ENCODE measurements around the gene ARSD. TPM values are rescaled to one million over a fixed set of nuclear protein-coding genes. Genes with fewer than 3 reads are reported as not detected.
"Not testable (repeated sequence)": the region's sequence is repeated elsewhere in the genome, so short reads cannot be mapped to it uniquely, and the experiment has no call there.

The ARSD gene
- total RNA-seq, 1 experiment from 2014 or later: 11.2 TPM

DNA sequence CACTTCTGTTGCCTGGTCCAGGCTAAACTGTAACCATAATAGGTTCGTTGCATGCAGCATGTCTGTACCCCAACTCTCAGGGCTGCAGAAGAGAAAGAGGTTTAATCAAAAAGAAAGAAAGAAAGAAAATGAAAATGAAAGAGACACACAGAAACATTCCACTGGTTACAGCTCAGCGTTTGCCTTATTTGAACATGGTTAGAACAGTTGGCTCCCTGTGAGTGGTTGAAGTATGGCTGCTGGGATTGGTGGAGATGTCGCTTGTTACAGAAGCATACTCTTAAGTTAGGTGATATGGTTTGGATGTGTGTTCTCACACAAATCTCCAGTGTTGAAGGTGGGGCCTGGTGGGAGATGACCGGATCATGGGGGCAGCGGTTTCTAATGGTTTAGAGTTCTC is 36.3 kb downstream of the ARSD start:
- DNase-seq (ENCODE audit: low read depth): no peak

DNA sequence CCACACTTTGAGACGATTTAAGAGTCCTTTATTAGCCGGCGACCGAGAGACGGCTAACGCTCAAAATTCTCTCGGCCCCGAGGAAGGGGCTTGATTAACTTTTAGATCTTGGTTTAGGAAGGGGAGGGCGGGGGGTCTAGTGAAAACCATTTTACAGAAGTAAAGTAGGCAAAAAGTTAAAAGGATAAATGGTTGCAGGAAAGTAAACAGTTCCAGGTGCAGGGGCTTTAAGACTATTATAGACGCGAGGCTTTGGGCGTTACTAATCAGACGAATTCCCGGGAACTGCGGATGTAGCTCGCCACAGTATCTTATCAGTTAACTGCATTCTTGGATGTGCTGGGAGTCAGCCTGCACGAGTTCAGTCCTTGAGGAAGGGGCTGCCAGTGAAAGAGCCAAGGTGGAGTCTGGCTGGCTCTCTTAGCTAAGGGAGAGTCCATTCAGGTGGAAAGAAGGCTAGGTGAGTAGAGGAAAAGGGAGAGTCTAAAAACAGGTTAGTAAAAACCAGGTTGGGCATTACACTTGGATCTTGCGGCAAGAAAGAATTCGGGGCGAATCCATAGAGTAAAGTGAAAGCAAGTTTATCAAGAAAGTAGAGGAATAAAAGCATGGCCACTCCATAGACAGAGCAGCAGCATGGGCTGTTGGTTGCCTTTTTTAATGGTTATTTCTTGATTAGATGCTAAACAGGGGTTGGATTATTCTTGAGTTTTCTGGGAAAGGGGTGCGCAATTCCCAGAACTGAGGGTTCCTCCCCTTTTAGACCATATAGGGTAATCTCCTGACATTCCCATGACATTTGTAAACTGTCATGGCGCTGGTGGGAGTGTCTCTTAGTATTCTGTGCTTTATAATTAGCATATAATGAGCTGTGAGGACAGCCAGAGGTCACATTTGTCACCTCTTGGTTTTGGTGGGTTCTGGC is 38.3 kb downstream of the ARSD start:
- not testable (repeated sequence) for DNase-seq (ENCODE audit: low read depth)

DNA sequence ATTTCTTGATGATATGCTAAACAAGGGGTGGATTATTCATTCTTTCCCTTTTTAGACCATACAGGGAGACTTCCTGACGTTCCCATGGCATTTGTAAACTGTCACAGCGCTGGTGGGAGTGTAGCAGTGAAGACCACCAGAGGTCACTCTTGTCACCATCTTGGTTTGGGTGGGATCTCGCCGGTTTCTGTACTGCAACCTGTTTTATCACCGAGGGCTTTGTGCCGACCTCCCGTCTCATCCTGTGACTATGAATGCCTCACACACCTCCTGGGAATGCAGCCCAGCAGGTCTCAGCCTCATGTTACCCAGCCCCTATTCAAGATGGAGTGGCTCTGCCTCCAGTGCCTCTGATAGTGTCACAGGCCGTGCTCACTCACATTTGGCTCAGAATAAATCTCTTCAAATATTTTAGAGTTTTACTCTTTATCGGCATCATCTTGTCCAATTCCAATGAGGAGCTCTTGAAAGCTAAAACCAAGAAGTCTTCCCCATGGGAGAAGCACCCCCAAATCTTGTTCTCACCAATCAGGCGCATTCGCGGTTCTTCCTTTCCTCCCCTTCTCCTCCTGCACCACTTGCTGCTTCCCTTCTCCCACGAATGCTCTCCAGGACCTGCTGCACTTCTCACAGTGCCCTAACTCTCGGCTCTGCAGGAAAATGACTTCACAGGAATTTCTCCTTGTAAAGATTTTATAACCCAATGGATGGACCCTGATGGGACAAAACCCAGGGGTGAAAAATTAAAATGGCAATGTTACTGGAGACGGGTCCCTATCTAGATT is 39.2 kb downstream of the ARSD start:
- DNase-seq (ENCODE audit: low read depth): peak; percentile 13

DNA sequence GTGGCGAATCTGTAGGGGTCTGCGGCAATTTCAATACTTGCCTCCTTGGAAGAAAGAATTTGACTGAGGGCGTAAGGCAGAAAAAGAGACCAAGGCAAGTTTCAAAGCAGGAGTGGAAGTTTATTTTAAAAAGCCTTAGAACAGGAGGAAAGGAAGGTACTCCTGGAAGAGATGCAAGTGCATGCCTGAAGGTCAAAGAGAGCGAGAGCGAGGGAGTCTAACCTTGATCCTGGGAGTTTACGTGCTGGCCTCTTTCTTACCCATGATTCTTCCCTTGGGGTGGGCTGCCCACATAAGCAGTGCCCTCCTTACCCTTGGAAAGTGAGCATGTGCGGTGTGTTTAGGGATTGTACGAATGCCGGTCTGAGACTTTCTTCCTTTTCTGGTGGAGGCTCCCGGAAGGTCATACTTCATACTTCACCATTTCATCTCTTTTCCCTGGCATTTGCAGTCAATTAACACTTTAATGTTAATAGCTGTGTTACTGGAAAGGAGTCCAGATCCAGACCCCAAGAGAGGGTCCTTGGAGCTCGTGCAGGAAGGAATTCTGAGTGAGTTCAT is 40.0 kb downstream of the ARSD start:
- no peak for DNase-seq (ENCODE audit: low read depth)

DNA sequence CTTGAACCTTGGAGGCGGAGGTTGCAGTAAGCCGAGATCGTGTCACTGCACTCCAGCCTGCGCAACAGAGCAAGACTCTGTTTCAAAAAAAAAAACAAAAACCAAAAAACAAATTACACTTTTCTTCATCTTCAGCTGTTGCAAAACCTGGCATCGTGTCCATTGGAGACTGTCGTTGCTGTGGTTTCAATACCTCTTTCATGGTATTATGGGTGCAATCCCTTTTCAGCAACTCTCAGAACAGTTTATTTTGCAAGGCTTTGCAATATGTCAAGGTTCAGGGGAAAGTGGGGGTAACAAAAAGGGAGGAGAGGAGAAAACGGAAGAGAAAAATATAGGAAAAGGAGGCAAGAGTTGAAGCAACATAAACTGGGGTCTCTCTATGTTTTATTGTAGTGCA is 40.8 kb downstream of the ARSD start:
- DNase-seq (ENCODE audit: low read depth): no peak

DNA sequence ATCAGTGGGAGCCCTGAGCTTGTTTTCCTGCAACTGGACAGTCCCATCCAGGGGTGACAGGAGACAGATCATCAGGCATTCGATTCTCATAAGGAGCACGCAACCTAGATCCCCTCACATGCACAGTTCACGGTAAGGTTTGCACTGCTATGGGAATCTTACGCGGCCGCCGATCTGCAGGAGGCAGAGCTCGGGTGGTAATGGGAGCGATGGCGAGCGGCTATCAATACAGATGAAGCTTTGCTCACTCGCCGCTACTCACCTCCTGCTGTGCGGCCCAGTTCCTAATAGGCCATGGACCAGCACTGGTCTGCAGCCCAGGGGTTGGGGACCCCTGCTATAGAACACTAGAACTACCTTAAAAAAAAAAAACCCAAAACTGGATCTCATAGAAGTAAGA is 45.4 kb downstream of the ARSD start:
- no peak for DNase-seq (ENCODE audit: low read depth)

DNA sequence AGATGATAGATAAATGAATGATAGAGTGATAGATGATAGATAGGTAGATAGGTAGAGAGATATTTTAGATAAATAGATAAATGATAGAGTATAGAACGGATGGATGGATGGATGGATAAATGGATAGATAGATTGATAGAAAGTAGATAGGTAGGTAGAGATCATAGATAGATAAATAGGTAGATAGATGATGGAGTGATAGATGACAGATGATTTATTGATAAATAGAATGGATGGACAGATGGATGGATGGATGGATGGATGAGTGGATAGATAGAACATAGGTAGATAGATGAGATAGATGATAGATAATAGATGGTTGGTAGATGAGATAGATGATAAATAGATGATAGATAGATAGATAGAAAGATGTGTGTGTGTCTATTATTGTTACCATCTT is 49.5 kb downstream of the ARSD start:
- DNase-seq (ENCODE audit: low read depth): no peak

DNA sequence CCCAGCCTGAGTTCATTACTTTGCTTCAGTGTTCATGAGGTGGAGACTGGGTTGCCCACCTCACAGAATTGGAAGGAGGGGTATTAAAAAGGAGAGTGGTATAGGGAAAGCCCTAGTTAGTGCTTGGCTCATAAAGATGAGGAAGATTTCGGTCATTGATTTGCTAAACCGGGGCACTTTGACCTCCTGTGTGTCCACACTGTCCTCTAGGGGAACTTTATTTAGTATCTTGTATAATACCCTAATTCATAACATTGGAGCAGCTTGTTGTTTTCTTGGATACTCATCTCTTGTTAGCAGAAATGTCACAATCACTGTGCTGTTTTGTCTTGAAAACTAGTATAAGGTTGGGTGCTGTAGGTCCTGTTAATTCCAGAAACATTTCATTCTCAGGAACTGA is 50.6 kb downstream of the ARSD start:
- no peak for DNase-seq (ENCODE audit: low read depth)

DNA sequence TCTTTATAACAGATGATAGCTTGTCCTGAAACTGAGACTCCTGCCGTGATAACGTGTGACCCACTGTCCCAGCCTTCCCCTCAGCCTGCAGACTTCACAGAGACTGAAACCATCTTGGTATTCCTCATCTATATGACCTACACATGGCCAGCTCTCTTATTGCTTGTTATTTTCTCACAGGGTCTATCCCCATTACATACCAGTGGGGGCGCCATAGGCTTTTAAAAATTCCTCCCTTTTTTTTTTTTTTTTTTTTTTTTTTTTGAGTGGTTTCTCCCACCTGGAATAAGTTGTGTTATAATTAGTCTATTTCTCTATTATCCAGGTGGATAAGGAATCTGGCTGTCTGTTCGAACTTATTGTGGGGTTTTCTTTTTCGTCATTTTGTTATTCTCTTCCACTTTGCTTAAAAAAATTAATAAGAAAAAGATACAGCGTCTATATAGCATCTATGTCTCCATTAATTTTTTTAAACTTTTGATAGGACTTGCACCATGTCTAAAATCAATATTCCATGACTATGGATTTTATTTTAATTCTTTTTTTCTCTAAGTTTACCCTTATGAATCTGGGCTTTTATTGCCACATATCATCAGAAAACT is 53.2 kb downstream of the ARSD start:
- DNase-seq (ENCODE audit: low read depth): peak; percentile 14

DNA sequence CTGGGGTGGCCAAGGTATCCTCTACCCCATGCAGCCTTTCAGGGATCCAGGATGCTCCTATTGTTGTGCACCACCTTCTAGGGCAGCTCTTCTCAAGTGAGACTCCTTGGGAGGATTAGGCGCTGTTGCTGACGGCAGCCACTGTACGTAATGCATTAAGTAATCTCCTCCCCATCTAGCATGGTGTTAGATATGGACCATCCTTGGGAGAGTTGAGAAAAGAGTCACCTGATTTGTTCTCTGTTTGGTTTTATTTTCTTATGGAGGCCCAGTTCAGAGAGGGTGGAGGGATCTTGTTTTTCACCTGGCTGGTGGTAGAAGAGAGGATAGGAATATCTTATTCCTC is 54.0 kb downstream of the ARSD start:
- DNase-seq (ENCODE audit: low read depth): no peak

DNA sequence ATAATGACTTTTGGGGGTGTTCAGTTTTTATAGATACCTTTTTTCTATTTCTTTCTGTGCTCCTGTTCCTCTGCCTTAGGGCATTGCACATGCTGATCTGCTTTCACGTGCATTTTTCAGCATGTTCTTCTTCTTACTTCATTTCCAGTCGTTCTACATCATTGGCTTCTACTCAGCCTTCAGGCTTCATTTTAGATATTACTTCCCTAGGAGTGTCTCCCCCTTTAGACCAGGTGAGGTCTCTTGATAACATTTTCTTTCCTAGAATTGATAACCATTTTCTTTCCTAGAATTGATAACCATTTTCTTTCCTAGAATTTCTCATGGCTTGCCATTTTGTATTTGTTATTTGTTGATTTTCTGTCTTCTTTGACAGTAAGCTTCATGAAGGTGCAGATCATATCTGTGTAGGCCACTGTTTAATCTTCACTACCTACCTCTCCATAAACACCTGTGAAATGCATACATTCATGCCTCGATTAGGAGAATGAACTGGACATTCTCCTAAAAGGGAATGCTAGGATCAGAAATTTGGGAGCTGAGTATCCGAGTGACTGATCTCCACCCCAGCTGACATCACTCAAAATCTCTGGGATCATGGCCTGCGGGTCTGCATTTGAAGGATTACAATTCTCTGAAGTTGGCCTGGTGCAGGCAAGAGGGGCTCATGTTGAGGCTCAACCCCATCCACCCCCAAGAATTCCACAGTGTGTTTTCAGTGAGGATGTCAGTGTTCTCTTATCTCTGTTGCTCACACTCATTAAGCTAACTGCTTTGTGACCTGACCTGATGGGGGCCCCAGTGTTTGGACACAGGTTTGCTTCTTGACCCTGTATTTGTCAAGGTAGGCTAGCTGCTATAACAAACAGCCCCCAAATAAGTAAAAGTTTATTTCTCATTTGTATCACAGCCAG is 54.7 kb downstream of the ARSD start:
- DNase-seq (ENCODE audit: low read depth): no peak

DNA sequence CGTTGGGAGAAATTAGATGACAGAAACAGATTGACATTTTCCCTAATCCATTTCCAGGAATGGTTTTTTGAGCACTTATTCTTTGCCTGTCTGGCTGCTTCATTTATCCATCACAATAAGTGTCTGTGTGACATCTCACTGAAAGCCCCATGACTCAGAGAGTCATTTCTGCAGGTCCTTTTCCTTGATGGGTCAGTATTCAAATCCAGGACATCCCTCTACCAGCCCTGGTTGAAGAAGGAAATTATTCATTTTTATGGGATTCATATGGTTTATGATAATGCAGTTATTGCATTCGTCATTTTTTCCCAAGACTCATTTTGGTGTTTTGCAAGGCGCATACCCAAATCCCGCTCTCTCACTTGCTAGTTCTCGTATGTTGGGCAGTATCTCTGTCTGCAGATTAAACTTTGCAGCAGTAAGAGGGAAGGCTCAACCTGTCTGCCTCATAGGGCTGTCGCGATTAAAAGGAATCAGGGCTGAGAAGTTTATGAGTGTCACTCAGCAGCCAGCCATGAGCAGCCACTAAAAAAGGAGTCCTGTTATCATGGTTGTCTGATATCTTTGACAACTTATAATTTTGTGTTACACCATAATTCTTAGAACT is 56.4 kb downstream of the ARSD start:
- no peak for DNase-seq (ENCODE audit: low read depth)

DNA sequence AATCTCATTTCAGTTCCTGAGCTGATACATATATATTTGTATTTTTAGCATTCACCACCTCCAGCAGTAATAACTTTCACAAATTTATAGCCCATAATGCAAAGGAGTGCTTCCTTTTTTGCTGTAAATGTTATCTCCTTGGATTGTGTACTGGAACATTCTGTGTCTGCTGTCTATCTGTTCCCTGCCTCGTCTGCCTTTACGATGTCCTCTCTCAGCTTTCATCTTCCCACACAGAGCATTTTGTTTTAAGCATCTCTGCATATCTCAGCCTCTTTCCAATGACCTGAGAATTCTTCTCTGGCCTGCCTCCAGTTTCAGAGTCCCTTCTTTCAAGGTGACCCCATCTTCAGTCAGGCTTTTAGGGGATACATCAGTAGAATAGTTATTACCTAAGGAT is 57.3 kb downstream of the ARSD start:
- no peak for DNase-seq (ENCODE audit: low read depth)

DNA sequence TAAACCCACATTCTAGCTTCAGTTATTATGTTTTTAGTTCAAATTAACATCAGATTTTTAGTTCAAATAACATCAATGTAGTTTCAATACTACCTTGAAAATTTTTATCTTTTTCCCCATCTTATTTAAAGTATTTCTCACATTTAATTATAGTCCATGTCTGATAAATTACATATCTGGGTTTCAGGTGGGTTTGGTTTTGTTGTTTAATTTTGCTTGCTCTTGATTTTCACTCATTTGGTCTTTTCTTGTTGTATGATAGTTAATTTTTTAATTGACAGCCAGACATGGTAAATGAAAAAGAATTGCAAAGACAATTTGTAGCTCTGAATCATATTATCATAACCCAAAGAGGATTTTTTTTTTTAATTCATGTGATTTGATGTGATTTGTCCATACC is 58.5 kb downstream of the ARSD start:
- DNase-seq (ENCODE audit: low read depth): no peak

DNA sequence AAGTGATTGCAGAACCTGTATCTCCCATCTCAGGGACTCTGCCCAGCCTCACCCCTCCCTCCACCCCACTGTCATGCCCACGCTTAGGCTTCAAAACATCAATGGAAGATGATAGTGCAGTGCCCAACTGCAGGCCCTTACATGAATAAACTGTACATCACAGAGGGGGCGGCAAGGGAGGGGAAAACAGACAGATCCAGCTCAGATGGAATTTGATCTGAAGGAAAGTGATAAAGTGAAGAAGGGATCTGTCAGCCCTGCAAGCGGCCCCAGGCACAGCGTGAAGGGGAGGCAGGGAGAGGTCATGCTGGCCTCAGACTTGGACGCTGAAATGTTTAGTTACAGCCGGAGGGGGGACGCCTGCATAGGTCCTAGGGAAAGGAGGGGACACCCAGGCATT is 61.9 kb downstream of the ARSD start:
- no peak for DNase-seq (ENCODE audit: low read depth)

DNA sequence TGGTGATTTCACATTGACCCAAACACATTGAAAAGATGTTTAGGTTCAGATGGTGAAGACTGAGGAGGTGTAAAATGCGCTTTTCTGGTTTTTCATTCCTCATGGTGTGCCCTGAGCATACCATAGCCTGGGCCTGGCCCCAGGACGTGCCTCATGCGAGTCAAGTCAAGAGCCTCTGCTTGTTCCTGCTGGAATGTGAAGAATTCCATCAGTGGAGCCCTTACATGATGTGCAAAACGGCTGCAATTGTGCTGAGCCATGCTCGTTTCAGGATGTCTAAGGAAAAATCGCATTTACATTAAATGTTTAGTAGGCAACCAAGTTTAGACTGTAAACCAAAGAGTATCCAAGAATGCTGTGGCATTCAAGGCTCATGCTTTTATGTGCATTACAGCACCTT is 65.5 kb downstream of the ARSD start:
- no peak for DNase-seq (ENCODE audit: low read depth)

DNA sequence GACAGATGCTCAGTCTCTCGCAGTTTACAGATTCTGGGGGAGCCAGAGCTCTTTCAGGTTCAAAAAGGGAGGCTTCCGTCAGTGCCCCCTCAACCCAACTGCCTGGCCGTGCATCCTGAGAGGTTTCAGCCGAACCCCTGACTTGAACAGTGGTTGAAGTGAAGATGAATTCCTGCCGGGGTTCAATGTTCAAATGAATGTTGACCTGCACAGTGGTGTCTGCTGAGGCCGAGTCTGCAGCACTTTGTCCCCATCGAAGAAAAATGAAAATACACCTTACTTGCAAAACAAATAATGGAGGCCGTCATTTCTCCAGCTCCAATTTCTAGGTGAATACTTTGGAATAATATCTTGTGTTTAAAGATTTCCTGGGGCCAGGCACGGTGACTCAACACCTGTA is 66.7 kb downstream of the ARSD start:
- DNase-seq (ENCODE audit: low read depth): no peak

DNA sequence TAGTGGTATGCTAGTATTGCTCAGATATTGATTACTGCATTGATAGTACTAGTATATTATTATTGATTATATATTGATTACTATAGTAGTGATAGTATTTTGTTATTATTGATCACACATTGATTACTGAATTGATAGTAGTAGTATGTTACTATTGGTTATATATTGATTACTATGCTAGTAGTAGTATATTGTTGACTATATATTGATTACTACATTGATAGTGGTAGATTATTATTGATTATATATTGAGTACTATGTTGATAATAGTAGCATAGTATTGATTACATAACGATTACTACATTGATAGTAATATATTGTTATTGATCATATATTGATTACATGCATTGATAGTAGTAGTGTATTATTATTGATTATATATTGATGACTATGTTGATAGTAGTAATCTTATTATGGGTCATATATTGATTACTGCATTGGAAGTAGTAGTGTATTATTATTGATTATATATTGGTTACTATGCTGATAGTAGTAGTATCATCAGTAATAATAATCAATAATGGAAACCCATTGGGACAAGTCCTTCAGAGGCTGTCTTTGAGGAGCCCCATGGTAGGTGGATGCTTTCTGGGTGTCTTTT is 69.8 kb downstream of the ARSD start:
- DNase-seq (ENCODE audit: low read depth): no peak

DNA sequence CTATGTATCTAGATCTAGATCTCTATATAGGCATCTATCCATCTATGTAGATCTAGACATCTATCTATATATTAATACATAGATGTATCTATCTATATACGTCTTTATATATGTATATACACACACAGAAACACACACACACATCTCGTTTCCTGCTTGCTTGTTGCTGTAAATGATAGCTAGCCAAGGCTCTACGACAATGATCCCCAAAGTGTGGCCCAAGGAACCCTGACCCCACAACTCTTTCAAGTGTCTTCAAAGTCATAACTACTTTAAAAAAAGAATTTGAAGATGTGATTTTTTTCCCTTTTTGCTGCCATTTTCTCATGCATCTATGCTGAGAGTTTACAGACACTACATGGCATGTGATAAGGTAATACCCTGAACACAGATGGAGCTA is 71.6 kb downstream of the ARSD start:
- no peak for DNase-seq (ENCODE audit: low read depth)

DNA sequence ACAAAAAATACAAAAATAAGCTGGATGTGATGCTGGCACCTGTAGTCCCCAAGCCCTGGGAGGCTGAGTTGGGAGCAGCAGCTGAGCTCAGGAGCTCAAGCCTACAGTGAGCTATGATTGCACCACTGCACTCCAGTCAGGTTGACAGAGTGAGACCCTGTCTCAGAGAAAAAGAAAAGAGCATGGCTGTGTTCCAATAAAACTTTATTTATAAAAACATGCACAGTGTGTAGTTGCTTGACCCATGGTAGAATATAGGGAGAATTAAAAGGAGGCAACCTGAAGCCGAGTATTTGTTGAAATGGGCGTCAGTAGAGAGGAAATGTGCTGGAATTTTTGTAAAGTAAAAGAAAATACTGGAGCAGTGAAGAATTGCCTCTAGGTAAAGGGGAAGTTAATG is 73.4 kb downstream of the ARSD start:
- no peak for DNase-seq (ENCODE audit: low read depth)

DNA sequence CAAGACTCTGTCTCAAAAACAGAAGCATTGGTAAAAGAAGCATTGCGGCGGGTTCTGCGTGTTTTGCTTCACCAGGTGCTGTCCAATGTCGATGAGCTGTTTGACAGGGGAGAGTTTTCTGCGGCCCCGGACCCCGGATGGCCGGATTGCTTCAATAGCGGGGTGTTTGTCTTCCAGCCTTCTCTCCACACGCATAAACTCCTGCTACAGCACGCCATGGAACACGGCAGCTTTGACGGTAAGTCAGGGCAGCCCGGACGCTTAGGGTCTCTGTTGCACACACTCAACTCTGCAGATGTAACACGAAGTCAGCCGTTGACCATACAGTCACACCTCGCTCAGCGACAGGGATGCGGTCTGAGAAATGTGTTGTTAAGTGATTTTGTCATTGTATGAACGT is 74.2 kb downstream of the ARSD start:
- no peak for DNase-seq (ENCODE audit: low read depth)
